Measurements from ENCODE around the gene CHAD. TPM values are rescaled to one million over a fixed set of nuclear protein-coding genes. Genes with fewer than 3 reads are reported as not detected.

CHAD gene
- total and polyA plus RNA-seq, 2 experiments from 2014 or later: not detected

GRCh38 chr17:50426472-50426782 is 42.3 kb downstream of the CHAD start:
- peaks cover 18% of the 10 kb centered on the region for H3K4me1 ChIP-seq (ENCODE audit: insufficient read depth)
- H4K20me1 ChIP-seq (ENCODE audit: insufficient read depth): no peaks in the 10 kb centered on the region
- H3K9ac ChIP-seq: peak overlapping the region; percentile 80
- H3K4me2 ChIP-seq (ENCODE audit: unreplicated experiment): peak overlapping the region; percentile 81
- H3F3A ChIP-seq (ENCODE audit: insufficient read depth): peaks cover 11% of the 10 kb centered on the region; the same call in 1 of the 2 replicates
- H3K79me2 ChIP-seq (ENCODE audit: insufficient read depth): no peaks in the 10 kb centered on the region
- H3K9me2 ChIP-seq (ENCODE audit: insufficient read depth): no peaks in the 10 kb centered on the region
- H3K36me3 ChIP-seq (ENCODE audit: low read depth): no peaks in the 10 kb centered on the region
- peak overlapping the region; percentile 18; the same call in 1 of the 2 replicates for H3K27ac ChIP-seq
- TF ChIP-seq EZH2 (IDR thresholded peaks at IDR 0.05; ENCODE audit: insufficient read depth, poor library complexity, severe bottlenecking) (no peak), EZH2phosphoT487 (IDR thresholded peaks at IDR 0.05; ENCODE audit: insufficient read depth, low read depth) (no peak)
- in situ Hi-C loops (cut with MboI): no loop called here
- H2AFZ ChIP-seq: peak overlapping the region; percentile 94
- H3K27me3 ChIP-seq (replicated peaks; ENCODE audit: insufficient read depth): no peaks in the 10 kb centered on the region
- WGBS, 2 experiments (ENCODE audit: low coverage in 1 of 2, low lambda C conversion rate in 2 of 2, missing lambda C conversion rate in 2 of 2): 0 to 1% methylated on average over 3 to 7 of the region's 7 CpGs
- no peak for DNase-seq
- no peaks in the 10 kb centered on the region for H3K9me3 ChIP-seq (ENCODE audit: low read depth)
- H3K4me3 ChIP-seq: peak overlapping the region; percentile 80

DNA sequence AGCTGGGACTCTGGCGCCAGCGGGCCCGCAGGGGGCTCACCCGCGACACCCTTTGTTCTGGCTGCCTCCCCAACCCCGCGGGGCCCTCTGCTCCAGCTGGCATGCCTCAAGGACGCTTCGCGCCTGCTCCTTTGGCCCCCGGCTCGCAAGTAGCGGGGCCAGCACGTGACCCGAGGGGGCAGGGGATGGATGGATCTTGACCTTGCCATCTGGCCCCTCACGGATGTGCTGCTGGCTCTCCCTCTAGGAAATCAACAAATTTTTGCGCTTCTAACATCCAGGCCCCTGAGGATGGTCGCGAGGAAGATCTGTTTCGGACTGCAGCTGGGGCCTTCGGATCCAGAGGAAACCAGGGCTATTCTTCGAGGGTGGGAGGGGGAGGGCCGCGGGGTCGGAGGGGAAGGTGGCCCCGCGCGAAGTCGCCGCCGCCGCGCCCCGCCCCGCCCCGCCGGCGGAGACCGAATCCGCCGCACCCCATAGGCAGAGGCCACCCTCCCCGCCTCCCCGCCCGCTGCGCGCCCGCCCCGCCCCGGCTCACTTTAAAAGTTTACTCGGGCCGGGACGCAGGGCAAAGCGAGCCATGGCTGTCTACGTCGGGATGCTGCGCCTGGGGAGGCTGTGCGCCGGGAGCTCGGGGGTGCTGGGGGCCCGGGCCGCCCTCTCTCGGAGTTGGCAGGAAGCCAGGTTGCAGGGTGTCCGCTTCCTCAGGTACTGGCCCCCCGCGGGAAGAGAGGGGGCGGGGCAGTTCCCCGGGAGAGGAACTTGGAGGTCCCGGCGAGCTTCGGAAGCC is 42.8 kb downstream of the CHAD start, which contains the start of gene ACSF2:
Gene ACSF2 (plus strand): TSS at position 537 of the 790 bp plus-strand sequence. CDS start 44 bp downstream, at position 581.
- peak within 1 kb of the TSS; percentile 18; the same call in 1 of the 2 replicates for H3K27ac ChIP-seq
- TF ChIP-seq EZH2 (IDR thresholded peaks at IDR 0.05; ENCODE audit: insufficient read depth, poor library complexity, severe bottlenecking): no peak
- TF ChIP-seq EZH2phosphoT487 (IDR thresholded peaks at IDR 0.05; ENCODE audit: insufficient read depth, low read depth): no peak
- H3K9me3 ChIP-seq (ENCODE audit: low read depth): no peaks in the 10 kb centered on the region
- DNase-seq: peak; percentile 83
- no peaks in the 10 kb centered on the region for H3K79me2 ChIP-seq (ENCODE audit: insufficient read depth)
- peak within 1 kb of the TSS; percentile 94 for H2AFZ ChIP-seq
- peak within 1 kb of the TSS; percentile 80 for H3K4me3 ChIP-seq
- H3K4me2 ChIP-seq (ENCODE audit: unreplicated experiment): peak within 1 kb of the TSS; percentile 81
- in situ Hi-C loops (cut with MboI): no loop called here
- H3F3A ChIP-seq (ENCODE audit: insufficient read depth): peaks cover 16% of the 10 kb centered on the region
- H3K9ac ChIP-seq: peak within 1 kb of the TSS; percentile 80
- H3K27me3 ChIP-seq (replicated peaks; ENCODE audit: insufficient read depth): no peaks in the 10 kb centered on the region
- no peaks in the 10 kb centered on the region for H4K20me1 ChIP-seq (ENCODE audit: insufficient read depth)
- no peaks in the 10 kb centered on the region for H3K36me3 ChIP-seq (ENCODE audit: low read depth)
- H3K9me2 ChIP-seq (ENCODE audit: insufficient read depth): no peaks in the 10 kb centered on the region
- WGBS, 2 experiments (ENCODE audit: low coverage in 1 of 2, low lambda C conversion rate in 2 of 2, missing lambda C conversion rate in 2 of 2): 1% methylated on average over 29 to 64 of the region's 70 CpGs
- H3K4me1 ChIP-seq (ENCODE audit: insufficient read depth): peaks cover 22% of the 10 kb centered on the region

DNA sequence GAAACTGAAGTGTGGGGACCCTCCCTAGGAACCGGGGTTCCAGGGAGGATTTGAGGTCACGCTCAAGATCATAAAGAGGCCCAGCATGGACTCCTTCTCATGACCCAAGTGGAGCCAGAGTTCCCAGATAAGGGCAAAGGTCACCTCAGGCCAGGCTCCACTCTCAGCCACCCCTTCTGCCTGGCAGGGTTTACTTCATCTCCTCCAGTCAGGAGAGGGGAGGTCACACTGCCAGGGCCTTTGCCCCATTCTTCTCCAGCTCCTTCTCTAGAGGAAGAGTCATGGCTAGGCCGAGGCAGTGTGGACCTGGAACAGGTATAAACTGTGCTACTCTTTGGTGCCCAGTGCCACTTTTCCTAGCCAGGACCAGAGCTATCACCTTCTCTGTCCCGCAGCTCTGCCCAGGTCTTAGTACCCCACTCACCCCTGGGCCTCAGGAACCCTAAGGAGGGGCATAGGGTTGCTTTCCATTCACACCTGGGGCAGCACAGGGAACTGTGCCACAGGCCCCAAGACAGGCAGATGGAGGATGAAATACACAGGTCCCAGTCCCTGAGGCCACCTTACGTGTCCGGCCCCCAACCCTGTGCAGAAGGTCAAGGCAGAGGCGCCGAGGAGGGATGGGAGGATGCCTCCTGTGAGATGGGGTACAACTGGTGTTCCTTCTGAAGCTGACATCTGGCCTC is 43.5 kb downstream of the CHAD start:
- no peaks in the 10 kb centered on the region for H3K79me2 ChIP-seq (ENCODE audit: insufficient read depth)
- TF ChIP-seq EZH2 (IDR thresholded peaks at IDR 0.05; ENCODE audit: insufficient read depth, poor library complexity, severe bottlenecking) (no peak), EZH2phosphoT487 (IDR thresholded peaks at IDR 0.05; ENCODE audit: insufficient read depth, low read depth) (no peak)
- H3K9me2 ChIP-seq (ENCODE audit: insufficient read depth): no peaks in the 10 kb centered on the region
- H4K20me1 ChIP-seq (ENCODE audit: insufficient read depth): no peaks in the 10 kb centered on the region
- no peaks in the 10 kb centered on the region for H3K9me3 ChIP-seq (ENCODE audit: low read depth)
- WGBS, 2 experiments (ENCODE audit: low coverage in 1 of 2, low lambda C conversion rate in 2 of 2, missing lambda C conversion rate in 2 of 2): 89 to 93% methylated on average over 8 of the region's 8 CpGs
- peak overlapping the region; percentile 81 for H3K4me2 ChIP-seq (ENCODE audit: unreplicated experiment)
- H3K27ac ChIP-seq: no peak overlapping the region
- no peaks in the 10 kb centered on the region for H3K36me3 ChIP-seq (ENCODE audit: low read depth)
- H3K4me3 ChIP-seq: peak overlapping the region; percentile 80
- H3F3A ChIP-seq (ENCODE audit: insufficient read depth): peaks cover 24% of the 10 kb centered on the region
- no peak for DNase-seq
- H3K27me3 ChIP-seq (replicated peaks; ENCODE audit: insufficient read depth): no peaks in the 10 kb centered on the region
- H2AFZ ChIP-seq: peak overlapping the region; percentile 94
- peaks cover 23% of the 10 kb centered on the region for H3K4me1 ChIP-seq (ENCODE audit: insufficient read depth)
- H3K9ac ChIP-seq: peak overlapping the region; percentile 80
- in situ Hi-C loops (cut with MboI): no loop called here

GRCh38 chr17:50424246-50424995 is 44.3 kb downstream of the CHAD start:
- Histone ChIP-seq H3K9me2 (ENCODE audit: insufficient read depth) (no peaks in the 10 kb centered on the region), H3K36me3 (ENCODE audit: low read depth) (no peaks in the 10 kb centered on the region), H3K4me2 (ENCODE audit: unreplicated experiment) (no peak overlapping the region), H3K4me3 (no peak overlapping the region), H3K9me3 (ENCODE audit: low read depth) (no peaks in the 10 kb centered on the region), H4K20me1 (ENCODE audit: insufficient read depth) (no peaks in the 10 kb centered on the region), H3K27ac (no peak overlapping the region), H3F3A (ENCODE audit: insufficient read depth) (peaks cover 25% of the 10 kb centered on the region), H3K4me1 (ENCODE audit: insufficient read depth) (peaks cover 23% of the 10 kb centered on the region), H2AFZ (no peak overlapping the region), H3K27me3 (replicated peaks; ENCODE audit: insufficient read depth) (no peaks in the 10 kb centered on the region), H3K9ac (no peak overlapping the region), H3K79me2 (ENCODE audit: insufficient read depth) (no peaks in the 10 kb centered on the region)
- in situ Hi-C loops (cut with MboI): no loop called here
- no peak for DNase-seq
- TF ChIP-seq EZH2 (IDR thresholded peaks at IDR 0.05; ENCODE audit: insufficient read depth, poor library complexity, severe bottlenecking): no peak
- no peak for TF ChIP-seq EZH2phosphoT487 (IDR thresholded peaks at IDR 0.05; ENCODE audit: insufficient read depth, low read depth)
- WGBS, 2 experiments (ENCODE audit: low coverage in 1 of 2, low lambda C conversion rate in 2 of 2, missing lambda C conversion rate in 2 of 2): 96 to 97% methylated on average over 9 of the region's 9 CpGs
